Lower leg skin (tissue), 4 donors: ENCODE measurements around the gene DQX1. TPM values are rescaled to one million over a fixed set of nuclear protein-coding genes. Genes with fewer than 3 reads are reported as not detected.

Experiments
- DNase-seq, 2 donors: peaks; one replicate each; pipeline ENCODE4 v3.0.0-alpha.2; 2019; ENCODE audit warnings: low spot score in 2 of 2
- H3K4me3 ChIP-seq: fragments of 200-600 bp; sonication (generic); 2 replicates; pipeline ENCODE4 v1.5.1; 2017; ENCODE audit warnings: mild to moderate bottlenecking, low read depth; ENCODE audit not compliant: poor library complexity, severe bottlenecking
- CTCF ChIP-seq, 3 donors: fragments of 450-650 bp; IDR thresholded peaks; one replicate each; pipeline ENCODE4 v1.5.1; 2016; ENCODE audit warnings: antibody characterized with exemption in 3 of 3, mild to moderate bottlenecking in 3 of 3, moderate library complexity in 2 of 3
- POLR2A ChIP-seq, 2 donors: fragments of 450-650 bp; IDR thresholded peaks; one replicate each; pipeline ENCODE4 v1.6.1; 2016 to 2017; ENCODE audit warnings: antibody characterized with exemption in 2 of 2, mild to moderate bottlenecking in 1 of 2, moderate library complexity in 1 of 2
- WGBS, 2 donors: methylation state at CpG; one replicate each; pipeline ENCODE4 v1.1.5; 2018; 5-methylcytosine and 5-hydroxymethylcytosine counted together
- intact Hi-C: fragments of 100-400 bp; cut with DNase I; formaldehyde crosslinking; loops from one replicate; pipeline ENCODE4 v1.15.0; 2023; ENCODE audit warnings: low total_unique reads
- total RNA-seq, 4 donors: library from RNA; depleted of rRNA; stranded (reverse); fragments of >200 nt; gene quantifications; one replicate each; pipeline ENCODE4 v1.1.0, GENCODE V29; 2016

DQX1 gene
- total RNA-seq, 4 donors from 2014 or later, result 1.9 to 8.0 (median 6.2) TPM

GRCh38 chr2:74527741-74528140 is 1.7 kb upstream of the DQX1 start:
- 94 to 96% methylated on average over 9 of the region's 9 CpGs for WGBS, 2 donors
- TF ChIP-seq CTCF (IDR thresholded peaks at IDR 0.05) (no peak), POLR2A (IDR thresholded peaks at IDR 0.05) (no peak)
- DNase-seq, result no peak
- intact Hi-C loops, result no loop called here
- no peak overlapping the region for H3K4me3 ChIP-seq

GRCh38 chr2:74526649-74527230 is 709 bp upstream of the DQX1 start:
- H3K4me3 ChIP-seq, result no peak overlapping the region
- WGBS, 2 donors, result 96 to 99% methylated on average over 11 of the region's 11 CpGs
- intact Hi-C loops, result no loop called here
- no peak for TF ChIP-seq POLR2A (IDR thresholded peaks at IDR 0.05)
- no peak for TF ChIP-seq CTCF (IDR thresholded peaks at IDR 0.05)
- DNase-seq, result peak in 1 of 2 donors; percentile 56

GRCh38 chr2:74524955-74525716 is 895 bp downstream of the DQX1 start:
- TF ChIP-seq POLR2A (IDR thresholded peaks at IDR 0.05) (no peak), CTCF (IDR thresholded peaks at IDR 0.05) (no peak)
- 88 to 91% methylated on average over 10 of the region's 10 CpGs for WGBS, 2 donors
- intact Hi-C loops, result no loop called here
- H3K4me3 ChIP-seq, result no peak overlapping the region
- peak in 1 of 2 donors; percentile 77 for DNase-seq

- H3K4me3 ChIP-seq, result no peak overlapping the region
- TF ChIP-seq POLR2A (IDR thresholded peaks at IDR 0.05), result no peak
- TF ChIP-seq CTCF (IDR thresholded peaks at IDR 0.05), result no peak
- intact Hi-C loops, result no loop called here
- WGBS, 2 donors, result 69 to 87% methylated on average over 9 of the region's 9 CpGs
- peak in 1 of 2 donors; percentile 66 for DNase-seq
Observed at GRCh38 chr2:74524005-74524404, 2.0 kb downstream of the DQX1 start.

GRCh38 chr2:74522516-74522915 is 3.5 kb downstream of the DQX1 start:
- no peak for DNase-seq
- H3K4me3 ChIP-seq, result no peak overlapping the region
- no peak for TF ChIP-seq CTCF (IDR thresholded peaks at IDR 0.05)
- TF ChIP-seq POLR2A (IDR thresholded peaks at IDR 0.05), result no peak
- WGBS, 2 donors, result 72 to 83% methylated on average over 3 of the region's 3 CpGs
- intact Hi-C loops, result no loop called here
